Measurements from ENCODE around the gene MYT1. TPM values are rescaled to one million over a fixed set of nuclear protein-coding genes. Genes with fewer than 3 reads are reported as not detected.

The MYT1 gene
- total and polyA plus RNA-seq, 9 of the 15 experiments (the other 6 are each of a cell fraction or from before 2014, with no cell fraction given): 0.02 to 0.12 (median 0.06) TPM; not detected in 4

DNA sequence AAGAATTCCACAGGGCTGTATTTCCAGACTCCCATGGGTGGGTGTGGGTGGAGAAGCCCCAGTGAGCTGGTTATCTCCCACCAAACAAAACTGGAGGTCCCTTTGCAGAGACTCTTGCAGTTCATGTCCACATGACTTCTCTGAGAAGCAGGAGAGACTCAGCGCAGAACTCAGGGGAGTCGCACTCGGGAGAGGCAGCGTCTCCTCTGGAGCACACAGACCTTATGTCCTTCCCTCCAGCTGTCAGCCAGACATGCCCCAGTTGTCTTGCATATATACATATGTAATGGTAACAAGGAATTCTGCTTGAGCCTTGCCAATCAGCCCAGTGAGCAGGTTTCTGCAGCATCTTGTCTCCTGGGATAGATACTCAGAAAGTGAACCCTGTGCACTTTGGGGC lies 23.8 kb downstream of the MYT1 start:
- no TSS peak for BruUV-seq (replicated peaks)
- H3K9me3 ChIP-seq (replicated peaks; ENCODE audit: control insufficient read depth, insufficient read depth, low read depth, low read length): no peaks in the 10 kb centered on the region
- POLR2A ChIA-PET: interaction anchor here (0.6 kb wide), 1 partner anchor 167 kb away, joined by 4 read pairs; no protein-coding TSS in a partner anchor
- H3K4me2 ChIP-seq (ENCODE audit: insufficient read depth, low read length): no peak overlapping the region
- H3K36me3 ChIP-seq (ENCODE audit: control insufficient read depth, insufficient read depth, low read length): no peaks in the 10 kb centered on the region
- peaks cover 0 to 3% of the 10 kb centered on the region in 2 experiments; a peak in 2 of 5 replicates for H3K4me1 ChIP-seq (replicated peaks in 1 of 2; ENCODE audit: control insufficient read depth in 2 of 2, insufficient read depth in 2 of 2, low read length in 2 of 2)
- no peak overlapping the region for H3K9ac ChIP-seq (ENCODE audit: insufficient read depth in 1 of 2, low read depth in 2 of 2, low read length in 2 of 2)
- H3K27me3 ChIP-seq (ENCODE audit: control insufficient read depth in 2 of 2, insufficient read depth in 2 of 2, low read length in 2 of 2): peaks cover 56 to 86% of the 10 kb centered on the region in 2 experiments
- peaks cover 4% of the 10 kb centered on the region; the same call in 1 of the 2 replicates for H4K20me1 ChIP-seq (replicated peaks; ENCODE audit: control insufficient read depth, insufficient read depth, low read length)
- WGBS (ENCODE audit: insufficient coverage, low coverage, missing lambda C conversion rate): 4% methylated on average over 3 of the region's 4 CpGs
- in situ Hi-C loops (cut with MboI) (no loop called here), intact Hi-C loops (cut with micrococcal nuclease) (no loop called here)
- H3K9me1 ChIP-seq (ENCODE audit: control insufficient read depth, insufficient read depth, low read length): no peaks in the 10 kb centered on the region
- FAIRE-seq: no peak
- TF ChIP-seq, protein P1, sequence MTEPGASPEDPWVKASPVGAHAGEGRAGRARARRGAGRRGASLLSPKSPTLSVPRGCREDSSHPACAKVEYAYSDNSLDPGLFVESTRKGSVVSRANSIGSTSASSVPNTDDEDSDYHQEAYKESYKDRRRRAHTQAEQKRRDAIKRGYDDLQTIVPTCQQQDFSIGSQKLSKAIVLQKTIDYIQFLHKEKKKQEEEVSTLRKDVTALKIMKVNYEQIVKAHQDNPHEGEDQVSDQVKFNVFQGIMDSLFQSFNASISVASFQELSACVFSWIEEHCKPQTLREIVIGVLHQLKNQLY (CRISPR knock-in tag; conservative IDR thresholded peaks at IDR 0.05): no peak
- no peak for TF ChIP-seq ZNF280A (IDR thresholded peaks at IDR 0.05; ENCODE audit: low read depth, partially characterized antibody)
- no peak for TF ChIP-seq PHTF2 (CRISPR knock-in tag; IDR thresholded peaks at IDR 0.05)
- TF ChIP-seq NFIX (CRISPR knock-in tag; IDR thresholded peaks at IDR 0.05; ENCODE audit: low read depth): no peak
- TF ChIP-seq NR1H2 (CRISPR knock-in tag; IDR thresholded peaks at IDR 0.05): no peak
- TF ChIP-seq ZNF121 (CRISPR knock-in tag; conservative IDR thresholded peaks at IDR 0.05): no peak
- no peak for TF ChIP-seq ZNF717 (CRISPR knock-in tag; IDR thresholded peaks at IDR 0.05)
- no peak for TF ChIP-seq EP400 (IDR thresholded peaks at IDR 0.05)
- TF ChIP-seq TCFL5 (CRISPR knock-in tag; conservative IDR thresholded peaks at IDR 0.05): no peak
- TF ChIP-seq POLR2G (IDR thresholded peaks at IDR 0.05; ENCODE audit: low read depth, low read length): no peak
- no peak for TF ChIP-seq JUND (IDR thresholded peaks at IDR 0.05; ENCODE audit: borderline replicate concordance, low read depth, low read length)
- TF ChIP-seq JUND (tag; IDR thresholded peaks at IDR 0.05; ENCODE audit: borderline replicate concordance, low read depth, low read length): no peak
- no peak for TF ChIP-seq BRF1 (IDR thresholded peaks at IDR 0.05; ENCODE audit: borderline replicate concordance, extremely low read depth, insufficient read length)
- TF ChIP-seq SMAD4 (CRISPR knock-in tag; conservative IDR thresholded peaks at IDR 0.05): no peak
- TF ChIP-seq ZNF174 (CRISPR knock-in tag; IDR thresholded peaks at IDR 0.05): no peak
- no peak overlapping the region for H2AFZ ChIP-seq (ENCODE audit: low read depth, low read length)
- ATAC-seq: no peak
- no peak overlapping the region for H3K4me3 ChIP-seq
- CTCF ChIA-PET (ENCODE audit: low intra/inter-chr PET ratio): no interaction called here
- no peaks in the 10 kb centered on the region for H3K79me2 ChIP-seq (ENCODE audit: control insufficient read depth, insufficient read depth, low read length)
- DNase-seq (ENCODE audit: extremely low read depth in 1 of 4, low spot score in 3 of 4): no peak
- no peak overlapping the region for H3K27ac ChIP-seq (ENCODE audit: extremely low read depth, low read depth, low read length)
